Muscle of leg (tissue), 11 donors: ENCODE results near the gene LDLRAP1. TPM values are rescaled to one million over a fixed set of nuclear protein-coding genes. Genes with fewer than 3 reads are reported as not detected.

Experiments used
- DNase-seq: peaks from one replicate; pipeline ENCODE4 v3.0.0; 2013
- H3K27ac ChIP-seq: one replicate; pipeline ENCODE4 v1.5.1; 2013; ENCODE audit warnings: mild to moderate bottlenecking, low read length, control low read depth
- H3K27me3 ChIP-seq: one replicate; pipeline ENCODE4 v1.6.1; 2013; ENCODE audit warnings: low read length; ENCODE audit not compliant: control insufficient read depth, insufficient read depth
- H3K36me3 ChIP-seq: one replicate; pipeline ENCODE4 v1.6.1; 2013; ENCODE audit warnings: low read length; ENCODE audit not compliant: control insufficient read depth, insufficient read depth
- H3K4me1 ChIP-seq: one replicate; pipeline ENCODE4 v1.6.1; 2013; ENCODE audit warnings: low read length; ENCODE audit not compliant: control insufficient read depth, insufficient read depth
- H3K4me3 ChIP-seq: one replicate; pipeline ENCODE4 v1.5.1; 2013; ENCODE audit warnings: low read length, control low read depth
- H3K9me3 ChIP-seq: replicated peaks from 2 replicates; pipeline ENCODE4 v1.6.1; 2013; ENCODE audit warnings: low read depth, low read length; ENCODE audit not compliant: control insufficient read depth
- WGBS: methylation state at CpG from one replicate; pipeline ENCODE4 v1.1.5; 2013; ENCODE audit warnings: missing lambda C conversion rate; ENCODE audit not compliant: insufficient coverage; 5-methylcytosine and 5-hydroxymethylcytosine counted together
- polyA plus RNA-seq, 8 donors: library from polyadenylated mRNA; unstranded; fragments of 120-200 nt; gene quantifications; one replicate each; pipeline versions ENCODE4 v1.2.1 to v1.2.3, GENCODE V29; 2013; ENCODE audit warnings: inconsistent platforms in 1 of 8, low replicate concordance in 1 of 8; ENCODE audit not compliant: insufficient read length in 8 of 8, insufficient read depth in 1 of 8
- total RNA-seq: library from RNA; stranded (reverse); fragments of 120-200 nt; gene quantifications from one replicate; pipeline ENCODE4 v1.2.4, GENCODE V29; 2013

Gene LDLRAP1
- total and polyA plus RNA-seq, 9 donors: 7.0 to 17.3 (median 13.9) TPM

GRCh38 chr1:25531082-25531461 is 12.3 kb upstream of the LDLRAP1 start:
- no peaks in the 10 kb centered on the region for H3K9me3 ChIP-seq
- DNase-seq: no peak
- no peak overlapping the region for H3K4me3 ChIP-seq
- 81% methylated on average over 8 of the region's 11 CpGs for WGBS
- H3K27me3 ChIP-seq: peaks cover 2% of the 10 kb centered on the region
- H3K27ac ChIP-seq: no peak overlapping the region
- H3K36me3 ChIP-seq: no peaks in the 10 kb centered on the region
- H3K4me1 ChIP-seq: peaks cover 17% of the 10 kb centered on the region

- Histone ChIP-seq H3K9me3 (no peaks in the 10 kb centered on the region), H3K4me1 (peaks cover 17% of the 10 kb centered on the region), H3K4me3 (no peak overlapping the region), H3K36me3 (no peaks in the 10 kb centered on the region), H3K27me3 (peaks cover 8% of the 10 kb centered on the region), H3K27ac (no peak overlapping the region)
- WGBS: 77% methylated on average over 2 of the region's 3 CpGs
- no peak for DNase-seq
Observed at GRCh38 chr1:25532970-25533369, 10.4 kb upstream of the LDLRAP1 start.

GRCh38 chr1:25533775-25534409 is 9.5 kb upstream of the LDLRAP1 start:
- Histone ChIP-seq H3K4me3 (no peak overlapping the region), H3K27ac (no peak overlapping the region), H3K9me3 (no peaks in the 10 kb centered on the region), H3K27me3 (peaks cover 8% of the 10 kb centered on the region), H3K4me1 (peaks cover 17% of the 10 kb centered on the region), H3K36me3 (no peaks in the 10 kb centered on the region)
- 46% methylated on average over 3 of the region's 9 CpGs for whole genome bisulfite sequencing
- no peak for DNase-seq

GRCh38 chr1:25534410-25534788 is 9.0 kb upstream of the LDLRAP1 start:
- no peaks in the 10 kb centered on the region for H3K9me3 ChIP-seq
- peak; percentile 46 for DNase-seq
- no peak overlapping the region for H3K4me3 ChIP-seq
- no peaks in the 10 kb centered on the region for H3K36me3 ChIP-seq
- 74% methylated on average over 2 of the region's 4 CpGs for WGBS
- H3K27ac ChIP-seq: no peak overlapping the region
- H3K4me1 ChIP-seq: peaks cover 17% of the 10 kb centered on the region
- H3K27me3 ChIP-seq: peaks cover 8% of the 10 kb centered on the region

- WGBS: 71% methylated on average over 2 of the region's 3 CpGs
- Histone ChIP-seq H3K36me3 (no peaks in the 10 kb centered on the region), H3K4me1 (peaks cover 17% of the 10 kb centered on the region), H3K4me3 (no peak overlapping the region), H3K27ac (no peak overlapping the region), H3K27me3 (peaks cover 6% of the 10 kb centered on the region), H3K9me3 (no peaks in the 10 kb centered on the region)
- DNase-seq: no peak
Observed at GRCh38 chr1:25536124-25536523, 7.3 kb upstream of the LDLRAP1 start.

GRCh38 chr1:25537153-25537831 is 6.1 kb upstream of the LDLRAP1 start:
- no peaks in the 10 kb centered on the region for H3K9me3 ChIP-seq
- 32% methylated on average over 4 of the region's 7 CpGs for WGBS
- DNase-seq: no peak
- H3K36me3 ChIP-seq: no peaks in the 10 kb centered on the region
- peaks cover 17% of the 10 kb centered on the region for H3K4me1 ChIP-seq
- peaks cover 6% of the 10 kb centered on the region for H3K27me3 ChIP-seq
- H3K4me3 ChIP-seq: no peak overlapping the region
- H3K27ac ChIP-seq: no peak overlapping the region

- H3K4me1 ChIP-seq: peaks cover 20% of the 10 kb centered on the region
- H3K27ac ChIP-seq: no peak overlapping the region
- no peak overlapping the region for H3K4me3 ChIP-seq
- peaks cover 6% of the 10 kb centered on the region for H3K27me3 ChIP-seq
- WGBS: 83% methylated on average over 2 of the region's 4 CpGs
- DNase-seq: no peak
- no peaks in the 10 kb centered on the region for H3K36me3 ChIP-seq
- H3K9me3 ChIP-seq: no peaks in the 10 kb centered on the region
Observed at GRCh38 chr1:25538191-25538767, 5.1 kb upstream of the LDLRAP1 start.

GRCh38 chr1:25540750-25541342 is 2.6 kb upstream of the LDLRAP1 start:
- Histone ChIP-seq H3K4me1 (peaks cover 21% of the 10 kb centered on the region), H3K9me3 (no peaks in the 10 kb centered on the region), H3K4me3 (no peak overlapping the region), H3K27me3 (peaks cover 6% of the 10 kb centered on the region), H3K27ac (no peak overlapping the region), H3K36me3 (no peaks in the 10 kb centered on the region)
- WGBS: 72% methylated on average over 13 of the region's 13 CpGs
- DNase-seq: no peak

- H3K36me3 ChIP-seq: no peaks in the 10 kb centered on the region
- no peak overlapping the region for H3K27ac ChIP-seq
- no peak for DNase-seq
- WGBS: no CpG with 5 or more reads among the region's 1 CpG
- H3K9me3 ChIP-seq: no peaks in the 10 kb centered on the region
- H3K4me1 ChIP-seq: peaks cover 26% of the 10 kb centered on the region
- peaks cover 6% of the 10 kb centered on the region for H3K27me3 ChIP-seq
- H3K4me3 ChIP-seq: no peak overlapping the region
Observed at GRCh38 chr1:25541425-25541824, 2.0 kb upstream of the LDLRAP1 start.

GRCh38 chr1:25541889-25542658 is 1.3 kb upstream of the LDLRAP1 start:
- Histone ChIP-seq H3K27me3 (peaks cover 4% of the 10 kb centered on the region), H3K9me3 (no peaks in the 10 kb centered on the region), H3K4me1 (peaks cover 26% of the 10 kb centered on the region), H3K27ac (no peak overlapping the region), H3K36me3 (no peaks in the 10 kb centered on the region), H3K4me3 (no peak overlapping the region)
- WGBS: 76% methylated on average over 5 of the region's 8 CpGs
- no peak for DNase-seq
